Suprapubic skin (tissue), 4 donors: ENCODE data around the gene MS4A15.
"Not testable (repeated sequence)": the region's sequence is repeated elsewhere in the genome, so short reads cannot be mapped to it uniquely, and the experiment has no call there.

Experiments used
- EP300 ChIP-seq: sonication (generic); formaldehyde crosslinking; IDR thresholded peaks from one replicate; pipeline ENCODE4 v1.6.1; 2017; ENCODE audit warnings: antibody characterized with exemption
- POLR2A ChIP-seq, 2 donors: fragments of 450-650 bp; IDR thresholded peaks; one replicate each; pipeline ENCODE4 v1.6.1; 2017; ENCODE audit warnings: antibody characterized with exemption in 2 of 2, mild to moderate bottlenecking in 2 of 2, moderate library complexity in 2 of 2
- POLR2AphosphoS5 ChIP-seq, 3 donors: sonication (generic); formaldehyde crosslinking; IDR thresholded peaks; one replicate each; pipeline ENCODE4 v1.6.1; 2017; ENCODE audit warnings: antibody characterized with exemption in 3 of 3
- TF ChIP-seq, protein P1 (sequence below), 2 donors: fragments of 200-600 bp in 1 of 2; fragments of 450-650 bp in 1 of 2; sonication (generic) in 1 of 2; IDR thresholded peaks; one replicate each; pipeline ENCODE4 v1.5.1; 2016 to 2019; ENCODE audit warnings: antibody characterized with exemption in 2 of 2, mild to moderate bottlenecking in 1 of 2, moderate library complexity in 1 of 2

DNA sequence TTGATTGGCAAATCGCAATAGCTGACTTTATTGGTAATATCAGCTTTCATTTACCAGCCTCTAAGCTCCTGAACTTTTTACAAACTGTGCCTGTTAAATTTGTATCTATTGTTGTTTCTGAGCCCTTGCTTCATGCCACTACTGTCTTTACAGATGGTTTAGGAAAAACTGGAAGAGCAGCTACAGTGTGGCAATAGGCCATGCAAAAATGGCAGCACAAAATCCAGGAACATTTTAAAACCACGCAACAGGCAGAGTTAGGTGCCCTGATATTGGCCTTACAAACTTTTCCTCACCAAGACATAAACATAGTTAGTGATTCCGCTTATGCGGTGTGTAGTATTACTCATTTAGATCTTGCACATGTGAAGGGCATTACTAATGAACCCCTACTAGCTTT is 2.0 kb downstream of the MS4A15 start:
- TF ChIP-seq, protein P1, sequence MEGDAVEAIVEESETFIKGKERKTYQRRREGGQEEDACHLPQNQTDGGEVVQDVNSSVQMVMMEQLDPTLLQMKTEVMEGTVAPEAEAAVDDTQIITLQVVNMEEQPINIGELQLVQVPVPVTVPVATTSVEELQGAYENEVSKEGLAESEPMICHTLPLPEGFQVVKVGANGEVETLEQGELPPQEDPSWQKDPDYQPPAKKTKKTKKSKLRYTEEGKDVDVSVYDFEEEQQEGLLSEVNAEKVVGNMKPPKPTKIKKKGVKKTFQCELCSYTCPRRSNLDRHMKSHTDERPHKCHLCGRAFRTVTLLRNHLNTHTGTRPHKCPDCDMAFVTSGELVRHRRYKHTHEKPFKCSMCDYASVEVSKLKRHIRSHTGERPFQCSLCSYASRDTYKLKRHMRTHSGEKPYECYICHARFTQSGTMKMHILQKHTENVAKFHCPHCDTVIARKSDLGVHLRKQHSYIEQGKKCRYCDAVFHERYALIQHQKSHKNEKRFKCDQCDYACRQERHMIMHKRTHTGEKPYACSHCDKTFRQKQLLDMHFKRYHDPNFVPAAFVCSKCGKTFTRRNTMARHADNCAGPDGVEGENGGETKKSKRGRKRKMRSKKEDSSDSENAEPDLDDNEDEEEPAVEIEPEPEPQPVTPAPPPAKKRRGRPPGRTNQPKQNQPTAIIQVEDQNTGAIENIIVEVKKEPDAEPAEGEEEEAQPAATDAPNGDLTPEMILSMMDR (IDR thresholded peaks at IDR 0.05) = not testable (repeated sequence)
- TF ChIP-seq POLR2AphosphoS5 (IDR thresholded peaks at IDR 0.05); POLR2A (IDR thresholded peaks at IDR 0.05); EP300: not testable (repeated sequence)
